ENCODE data around the gene NELL2. TPM values are rescaled to one million over a fixed set of nuclear protein-coding genes. Genes with fewer than 3 reads are reported as not detected.
"Not testable (repeated sequence)": the region's sequence is repeated elsewhere in the genome, so short reads cannot be mapped to it uniquely, and the experiment has no call there.

NELL2 gene
- polyA plus RNA-seq, 10 donors, result 0.55 to 12.3 (median 1.1) TPM

DNA sequence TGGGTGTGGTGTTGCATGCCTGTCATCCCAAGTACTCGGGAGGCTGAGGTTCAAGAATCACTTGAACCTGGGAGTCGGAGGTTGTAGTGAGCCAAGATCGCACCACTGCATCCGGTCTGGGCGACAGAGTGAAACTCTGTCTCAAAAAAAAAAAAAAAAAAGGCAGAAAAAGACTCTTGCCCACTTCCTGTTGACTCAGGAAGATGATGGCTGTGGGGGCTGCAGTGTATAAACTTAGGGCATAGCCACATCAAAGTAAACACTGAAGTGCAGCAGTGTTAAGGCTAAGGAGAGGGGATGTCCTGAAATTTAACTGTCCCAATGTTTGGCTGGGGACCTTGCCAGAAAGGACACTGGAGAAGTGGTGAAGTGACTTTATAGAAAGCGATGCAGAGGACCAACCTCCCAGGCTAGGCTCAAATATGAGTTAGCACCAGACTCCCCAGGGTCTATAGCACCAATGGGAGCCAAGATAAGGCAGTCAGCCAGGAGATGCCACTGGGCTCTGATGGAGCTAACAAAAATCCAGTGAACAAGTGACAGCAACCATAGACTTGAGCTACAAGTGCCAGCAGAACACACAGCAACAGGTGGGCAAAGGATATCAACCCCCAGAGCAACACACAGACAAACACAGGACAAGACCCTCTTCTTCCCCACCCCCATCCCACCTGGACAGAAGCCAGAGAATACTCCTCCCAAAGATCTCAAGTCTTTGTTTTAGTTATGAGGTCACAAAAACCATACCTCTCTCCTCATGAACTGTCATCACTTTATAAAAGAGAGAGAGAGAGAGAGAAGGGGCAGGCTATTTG is 28.0 kb downstream of the NELL2 start:
- DNase-seq, result no peak

DNA sequence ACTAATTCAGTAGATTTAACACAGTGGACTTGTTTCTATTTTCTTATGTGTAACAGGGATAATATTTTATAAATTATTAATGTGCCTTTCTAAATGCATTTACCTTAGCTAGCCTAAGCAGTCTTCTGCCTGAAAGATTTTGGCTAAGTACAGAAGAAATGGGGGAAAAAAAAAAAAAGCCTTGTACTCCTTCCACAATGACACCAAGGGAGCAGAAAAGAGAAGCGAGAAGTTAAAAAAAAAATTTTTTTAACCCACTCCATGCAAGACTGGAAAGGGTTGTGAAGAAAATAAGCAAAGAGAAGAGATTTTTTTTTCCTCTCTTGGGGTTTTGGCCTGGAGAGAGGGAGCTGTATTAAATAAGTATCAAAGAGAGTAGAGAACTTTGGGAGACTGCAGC is 28.7 kb downstream of the NELL2 start:
- no peak for DNase-seq

DNA sequence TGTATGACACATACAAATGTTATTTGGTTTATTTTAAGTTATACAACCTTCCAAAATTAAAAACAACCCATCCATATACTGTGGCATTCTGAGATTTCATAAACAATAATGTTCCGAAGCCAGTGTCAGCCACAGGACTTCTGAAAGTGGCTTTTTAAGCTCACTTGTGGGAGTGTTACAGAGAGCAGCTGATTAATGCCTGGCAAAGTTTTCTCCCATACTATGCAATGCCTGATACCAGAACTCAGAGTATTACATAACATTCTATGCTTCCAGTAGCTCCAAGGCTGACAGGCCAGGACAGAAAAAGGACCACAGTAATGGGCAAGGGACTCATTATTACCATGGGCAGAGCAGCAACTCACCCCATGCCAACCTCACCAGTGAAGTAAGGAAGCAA is 29.3 kb downstream of the NELL2 start:
- DNase-seq, result no peak

DNA sequence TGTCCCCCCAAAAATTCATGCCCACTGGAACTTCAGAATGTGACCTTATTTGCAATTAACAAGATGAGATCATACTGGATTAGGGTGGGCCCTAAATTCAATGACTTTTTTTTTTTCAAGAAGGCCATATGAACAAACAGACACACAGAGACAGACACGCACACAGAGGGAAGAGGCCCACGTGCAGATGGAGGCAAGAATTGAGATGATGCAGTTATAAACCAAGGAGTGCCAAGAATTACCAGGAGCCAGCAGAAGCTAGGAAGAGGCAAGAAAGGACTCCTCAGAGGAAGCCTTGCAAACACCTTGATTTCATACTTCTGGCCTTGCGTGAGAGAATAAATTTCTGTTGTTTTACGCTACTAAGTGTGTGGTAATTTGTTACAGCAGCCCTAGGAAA is 33.4 kb downstream of the NELL2 start:
- no peak for DNase-seq

DNA sequence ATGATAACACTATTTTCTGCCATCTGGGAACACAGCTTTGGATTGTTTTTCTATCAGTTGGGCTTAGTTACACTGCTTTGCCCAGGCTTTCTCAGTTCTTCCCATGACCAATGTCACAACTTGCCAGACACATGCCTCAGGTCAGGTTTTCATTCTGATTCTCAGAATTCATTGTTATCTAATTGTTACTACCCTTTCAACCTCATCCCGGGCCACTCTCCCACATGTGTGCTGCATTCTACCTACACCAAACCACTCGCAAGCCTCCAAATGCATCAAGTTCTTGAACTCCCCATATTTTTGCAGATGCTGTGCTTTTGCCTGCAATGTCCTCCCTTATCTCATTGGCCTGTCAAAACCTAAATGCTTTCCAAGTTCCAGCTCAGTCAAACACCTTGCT is 36.3 kb downstream of the NELL2 start:
- DNase-seq, result no peak

DNA sequence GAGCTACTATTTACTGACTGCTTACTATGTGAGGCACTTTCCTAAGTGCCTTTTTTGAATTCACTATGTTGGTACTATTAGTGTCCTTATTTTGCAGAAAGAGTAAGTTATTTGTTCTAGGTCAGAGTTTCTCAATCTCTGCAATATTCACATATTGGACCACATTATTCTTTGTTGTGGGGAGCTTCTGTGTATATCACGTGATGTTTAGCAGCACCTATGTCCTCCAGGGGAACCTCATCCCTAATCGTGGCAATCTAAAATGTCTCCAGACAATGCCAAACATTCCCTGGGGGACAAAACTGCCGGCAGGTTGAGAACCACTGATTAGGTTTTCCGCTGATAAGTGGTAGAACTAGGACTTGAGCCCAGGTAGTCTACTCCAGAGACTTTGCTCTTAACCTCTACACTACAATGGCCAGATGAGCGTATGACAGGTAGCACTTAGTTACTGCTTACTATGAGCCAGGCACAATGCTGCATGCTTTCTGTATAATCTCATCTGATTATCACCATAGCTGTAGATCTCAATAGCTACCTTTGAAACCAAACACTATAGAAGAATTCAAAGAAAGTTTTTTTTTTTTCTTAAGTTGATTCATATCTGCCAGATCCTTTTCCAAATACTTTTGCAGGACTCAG is 38.9 kb downstream of the NELL2 start:
- no peak for DNase-seq

DNA sequence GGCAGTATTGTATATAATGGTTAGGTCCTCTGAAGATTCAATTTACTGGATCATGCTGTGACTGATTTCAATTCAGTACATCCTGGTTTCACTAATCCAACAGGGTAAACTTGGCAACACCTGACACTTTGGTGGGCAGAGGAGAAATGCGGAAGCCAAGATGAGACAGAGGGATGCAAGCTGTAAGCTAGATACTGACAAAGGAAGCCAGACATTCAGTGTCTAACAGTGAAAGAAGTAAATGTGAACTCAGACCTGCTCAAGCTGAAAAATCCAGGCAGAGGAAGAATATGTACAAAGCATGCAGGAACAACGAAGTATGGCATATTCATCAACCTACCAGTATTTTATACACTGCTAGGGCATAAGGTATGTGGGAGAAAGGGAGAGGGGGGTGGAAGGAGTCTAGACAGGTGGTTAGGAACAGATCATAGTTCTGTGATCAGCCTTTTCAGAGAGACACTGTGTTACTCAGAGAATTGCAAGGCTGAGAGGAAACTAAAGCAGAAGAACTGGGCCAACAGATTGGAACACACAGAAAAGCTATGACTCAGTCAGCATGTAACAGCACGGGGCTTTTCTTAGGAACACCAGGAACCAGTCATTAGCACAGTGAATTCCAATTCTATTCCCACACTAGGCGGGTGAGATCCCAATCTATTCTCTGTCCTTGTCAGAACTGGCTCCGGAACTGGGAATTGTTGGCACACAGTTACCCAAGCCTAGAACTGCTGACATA is 40.3 kb downstream of the NELL2 start:
- peak in 1 of 3 donors; percentile 5 for DNase-seq

DNA sequence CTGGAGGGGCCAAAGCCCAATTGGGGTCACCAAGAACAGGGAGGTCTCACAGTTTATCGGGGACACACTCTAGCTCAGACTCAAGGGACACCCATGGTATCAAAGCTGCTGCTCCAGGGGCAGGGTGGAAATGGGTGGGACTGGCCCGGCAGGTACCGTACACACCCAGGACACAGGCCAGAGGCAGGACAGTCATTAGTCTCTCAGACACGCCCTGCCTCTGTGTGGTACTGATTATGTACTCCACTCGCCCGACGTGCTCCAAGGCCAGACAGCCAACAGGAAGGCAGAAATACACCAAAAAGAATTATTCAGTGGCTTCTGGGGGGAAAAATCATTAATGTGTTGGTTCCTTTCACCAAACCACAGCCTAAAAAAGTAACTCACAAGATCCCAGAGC is 41.1 kb downstream of the NELL2 start:
- not testable (repeated sequence) for DNase-seq

DNA sequence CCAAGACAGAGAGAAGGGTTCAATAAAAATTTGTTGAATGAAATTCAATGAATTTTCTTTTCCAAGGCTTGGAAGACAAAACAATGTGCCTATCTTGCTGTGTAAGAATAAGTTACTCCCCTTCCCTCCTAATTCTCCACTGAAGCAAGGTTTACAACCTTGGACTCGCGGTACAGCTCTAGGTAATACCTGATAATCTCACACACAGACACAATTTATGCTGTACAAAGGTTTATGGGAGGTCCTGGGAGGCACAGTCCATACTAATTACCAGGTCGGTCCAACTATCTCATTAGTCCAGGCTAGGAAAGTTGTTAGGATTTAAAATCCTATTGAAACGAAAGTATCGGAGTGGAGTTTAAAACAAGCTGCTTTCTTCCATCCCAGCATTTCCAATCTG is 42.6 kb downstream of the NELL2 start:
- DNase-seq, result no peak

DNA sequence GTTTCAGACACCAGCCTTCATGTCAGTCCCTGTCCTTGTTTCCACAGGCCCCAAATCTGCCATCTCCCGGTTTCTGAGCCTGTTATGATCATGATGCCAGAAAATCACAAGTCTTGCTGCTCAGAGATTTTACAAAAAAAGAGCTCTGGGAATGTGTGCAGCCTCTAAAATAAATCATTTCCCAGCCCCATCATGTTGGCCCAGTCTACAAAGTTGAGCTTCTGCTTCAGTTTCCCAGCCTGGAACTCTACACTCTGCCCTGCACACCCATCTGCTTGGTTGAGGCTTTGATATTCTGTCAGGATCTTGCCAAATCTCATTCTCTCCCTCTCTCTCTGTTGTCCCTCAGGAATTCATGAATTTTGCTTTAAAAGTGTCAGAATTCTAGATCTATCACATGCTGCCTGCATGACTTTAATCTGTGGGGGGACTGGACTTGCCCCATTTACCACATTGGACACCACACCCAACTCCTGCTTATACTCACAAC is 45.5 kb downstream of the NELL2 start:
- DNase-seq, result no peak

DNA sequence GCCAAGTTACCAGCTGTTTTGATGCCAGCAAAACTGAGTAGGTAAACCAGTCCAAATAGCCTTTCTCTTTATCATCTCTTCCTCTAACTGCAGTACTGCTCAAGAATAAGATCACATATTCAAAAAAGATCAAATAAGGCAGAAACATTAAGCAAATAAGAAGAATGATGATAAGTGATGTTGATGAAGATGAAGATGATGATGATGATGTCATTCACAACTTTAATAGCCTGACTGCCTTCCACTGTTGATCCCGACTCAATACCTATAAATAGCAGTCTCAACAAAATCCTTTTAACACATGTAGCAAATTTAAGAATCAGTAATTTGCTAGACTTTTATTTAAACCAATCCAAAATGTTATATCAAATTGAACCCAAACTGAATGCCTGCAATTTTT is 47.1 kb downstream of the NELL2 start:
- no peak for DNase-seq

DNA sequence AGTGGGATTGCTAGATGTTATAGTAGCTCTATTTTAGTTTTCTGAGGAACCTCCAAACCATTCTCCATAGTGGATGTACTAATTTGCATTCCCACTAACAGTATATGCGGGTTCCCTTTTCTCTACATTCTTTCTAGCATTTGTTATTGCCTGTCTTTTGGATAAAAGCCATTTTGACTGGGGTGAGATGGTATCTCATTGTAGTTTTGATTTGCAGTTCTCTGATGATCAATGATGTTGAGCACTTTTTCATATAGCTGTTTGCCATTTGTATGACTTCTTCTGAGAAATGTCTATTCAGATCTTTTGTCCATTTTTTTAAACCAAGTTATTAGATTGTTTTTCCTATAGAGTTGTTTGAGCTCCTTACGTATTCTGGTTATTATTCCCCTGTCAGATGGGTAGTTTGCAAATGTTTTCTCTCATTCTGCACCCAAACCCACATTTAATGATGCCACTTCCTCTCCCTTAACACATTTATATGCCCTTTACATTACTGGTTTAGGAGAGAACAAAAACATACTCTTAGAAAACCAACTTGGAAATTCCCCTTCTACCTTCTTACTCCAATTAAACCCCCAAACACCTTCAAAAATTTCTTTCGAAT is 48.2 kb downstream of the NELL2 start:
- no peak for DNase-seq

DNA sequence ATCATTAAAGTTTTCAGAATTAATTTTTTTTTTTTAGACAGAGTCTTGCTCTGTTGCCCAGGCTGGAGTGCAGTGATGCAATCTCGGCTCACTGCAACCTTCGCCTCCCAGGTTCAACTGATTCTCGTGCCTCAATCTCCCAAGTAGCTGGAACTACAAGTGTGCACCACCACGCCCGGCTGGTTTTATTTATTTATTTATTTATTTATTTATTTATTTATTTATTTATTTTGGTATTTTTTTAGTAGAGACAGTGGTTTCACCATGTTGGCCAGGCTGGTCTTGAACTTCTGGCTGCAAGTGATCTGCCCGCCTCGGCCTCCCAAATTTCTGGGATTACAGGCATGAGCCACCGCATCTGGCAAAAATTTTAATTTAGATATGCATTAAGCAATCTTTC is 54.4 kb downstream of the NELL2 start:
- not testable (repeated sequence) for DNase-seq

DNA sequence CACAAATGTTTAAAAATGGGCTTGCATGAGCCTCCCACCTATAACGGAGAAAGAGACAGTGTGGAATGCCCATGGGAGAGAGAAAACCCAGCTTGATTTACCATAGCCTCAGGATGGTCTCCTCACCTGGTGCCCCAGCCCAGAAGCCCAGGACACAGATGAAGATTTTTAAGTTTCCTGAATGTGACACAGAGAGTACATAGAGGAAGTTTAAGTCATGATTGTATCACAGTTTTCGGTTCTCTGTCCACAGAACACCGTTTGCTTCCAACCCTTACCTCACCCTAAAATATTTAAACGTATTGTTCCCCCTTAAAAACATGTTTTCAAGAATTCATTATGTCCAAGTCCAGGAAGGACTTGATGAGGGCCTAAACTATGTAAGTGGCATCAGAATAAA is 56.2 kb downstream of the NELL2 start:
- DNase-seq, result no peak

DNA sequence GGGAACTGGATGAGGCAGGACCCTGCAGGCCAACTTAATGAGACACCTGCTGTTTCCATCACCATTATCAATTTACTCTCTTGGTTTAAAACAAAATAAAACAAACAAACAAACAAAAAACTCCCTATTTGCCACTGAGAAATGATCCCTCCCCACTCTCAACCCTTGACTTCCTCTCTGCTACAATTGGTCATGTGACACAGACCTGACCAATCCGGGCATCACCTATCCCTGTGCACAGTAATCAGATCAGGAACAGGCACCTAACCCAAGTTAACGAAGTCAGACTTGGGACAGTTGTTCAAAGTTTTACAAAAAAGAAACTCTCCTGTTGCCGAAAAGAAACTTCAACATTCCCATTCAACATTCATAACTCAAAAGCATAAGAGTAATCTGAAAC is 58.4 kb downstream of the NELL2 start:
- no peak for DNase-seq

DNA sequence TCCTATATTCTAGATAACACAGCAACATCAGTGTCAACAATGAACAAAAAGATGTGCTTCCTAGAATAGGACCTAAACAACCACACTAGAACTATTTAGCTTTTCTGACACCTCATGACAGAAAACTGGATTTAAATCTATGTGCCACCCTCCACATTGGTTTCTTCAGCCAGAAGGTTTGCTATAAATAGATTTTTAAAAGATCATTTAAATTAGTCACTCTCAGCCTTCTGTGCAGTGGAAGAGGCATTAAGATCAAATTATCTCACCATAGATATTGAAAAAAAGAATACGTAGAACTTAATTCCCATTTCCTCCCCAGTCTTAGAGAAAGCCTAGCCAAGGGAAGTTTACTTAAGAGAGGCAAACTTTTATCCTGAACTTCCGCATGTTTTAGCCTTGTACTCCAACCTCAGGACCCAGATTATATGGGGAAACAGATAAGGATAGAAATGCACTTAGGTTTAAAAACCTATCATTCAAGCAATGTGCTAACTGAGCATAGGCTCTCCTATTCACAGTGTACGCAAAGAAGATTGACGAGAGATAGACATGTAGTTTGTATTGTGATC is 59.6 kb downstream of the NELL2 start:
- DNase-seq, result no peak

DNA sequence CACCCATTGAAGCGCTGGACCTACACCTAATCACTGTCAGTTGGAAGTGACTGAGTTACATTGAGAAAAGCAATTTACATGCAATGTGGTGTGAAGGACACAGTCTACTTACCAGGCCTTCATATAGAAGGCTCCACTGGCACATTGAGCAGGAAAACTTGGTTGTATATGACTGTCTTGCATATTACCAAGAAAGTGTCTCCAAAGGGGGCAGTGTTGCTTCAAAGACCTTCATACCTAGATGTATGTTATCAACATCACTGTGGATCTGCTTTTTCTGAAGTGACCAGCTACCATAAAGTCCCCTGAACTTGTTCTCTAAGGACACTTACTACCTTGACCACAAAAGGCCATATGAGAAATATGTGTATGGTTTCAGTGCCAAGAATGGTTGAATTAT is 64.1 kb downstream of the NELL2 start:
- no peak for DNase-seq

DNA sequence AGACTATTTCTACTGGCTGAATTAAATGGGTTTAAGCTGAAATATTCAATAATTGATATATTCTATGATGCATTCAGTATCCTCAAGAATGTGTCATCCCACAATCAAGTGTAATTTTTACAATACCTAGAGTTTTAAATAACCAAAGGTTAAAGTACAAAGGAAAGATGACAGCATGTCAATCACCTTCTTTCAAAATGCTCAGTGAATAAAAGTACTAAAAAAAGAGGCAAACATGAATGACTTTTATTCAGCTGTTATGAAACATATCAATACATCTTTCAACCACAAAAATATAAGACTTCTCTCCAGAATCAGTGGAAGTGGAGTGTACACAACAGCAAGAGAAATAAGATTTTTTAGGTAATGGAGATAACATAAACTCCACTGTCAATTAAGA is 72.0 kb downstream of the NELL2 start:
- no peak for DNase-seq

DNA sequence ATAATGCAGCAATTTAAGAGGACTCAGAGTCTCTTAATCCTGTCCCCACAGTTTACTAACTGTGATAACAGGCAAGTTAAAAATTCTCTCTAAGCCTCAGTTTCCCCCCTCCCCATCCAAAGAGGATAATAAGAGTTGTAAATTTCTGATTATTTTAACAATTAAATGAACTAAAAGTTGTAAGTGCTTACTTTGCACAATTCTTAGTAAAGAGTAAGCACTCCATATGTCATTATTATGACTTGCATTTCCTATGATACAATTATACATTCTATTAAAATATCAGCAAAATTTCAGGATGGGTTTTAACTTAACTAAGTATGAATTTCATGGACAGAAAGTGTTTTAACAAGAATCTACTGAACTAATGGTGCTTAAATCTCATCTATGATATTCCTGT is 80.1 kb downstream of the NELL2 start:
- no peak for DNase-seq

DNA sequence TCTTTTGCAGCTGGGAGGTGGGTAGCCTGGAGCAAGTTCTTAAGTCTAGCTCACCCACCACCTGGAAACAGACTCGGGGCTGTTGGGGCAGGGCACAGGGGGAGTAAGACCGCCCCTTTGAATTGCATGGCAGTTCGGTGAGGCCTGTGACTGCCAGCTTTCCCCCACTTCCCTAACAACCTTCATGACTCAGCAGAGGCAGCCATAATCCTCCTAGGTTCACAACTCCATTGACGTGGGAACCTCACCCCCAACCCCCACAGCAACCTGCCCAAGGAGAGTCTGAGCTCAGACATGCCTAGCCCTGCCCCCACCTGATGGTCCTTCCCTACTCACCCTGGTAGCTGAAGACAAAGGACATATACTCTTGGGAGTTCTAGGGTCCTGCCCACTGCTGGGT is 87.4 kb downstream of the NELL2 start:
- DNase-seq, result no peak

DNA sequence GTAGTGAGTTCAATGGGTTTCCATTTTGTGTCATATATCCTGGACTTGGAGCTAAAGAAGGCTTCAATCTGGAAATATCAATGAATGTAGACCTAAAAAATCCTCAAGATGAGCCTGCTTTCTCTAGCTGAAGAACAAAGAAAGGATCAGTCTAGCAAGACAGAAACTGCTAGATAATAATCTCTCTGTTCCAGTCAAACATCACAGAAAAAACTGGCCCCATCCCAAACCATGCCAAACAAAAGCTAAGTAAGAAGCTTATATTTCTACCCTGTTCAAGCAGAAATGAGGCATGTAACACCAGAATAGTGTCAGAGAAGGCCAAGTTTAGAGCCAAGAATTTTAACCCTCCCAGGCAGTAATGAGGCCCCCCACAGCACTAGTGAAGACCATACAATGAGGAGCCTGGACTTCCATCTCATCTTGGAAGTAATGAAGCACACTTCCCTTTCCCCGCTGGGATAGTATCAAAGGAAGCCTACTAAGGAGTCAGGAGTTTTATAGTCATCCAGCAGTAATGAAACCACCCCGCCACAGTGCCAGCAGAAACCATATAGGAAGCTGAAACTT is 95.8 kb downstream of the NELL2 start:
- no peak for DNase-seq

DNA sequence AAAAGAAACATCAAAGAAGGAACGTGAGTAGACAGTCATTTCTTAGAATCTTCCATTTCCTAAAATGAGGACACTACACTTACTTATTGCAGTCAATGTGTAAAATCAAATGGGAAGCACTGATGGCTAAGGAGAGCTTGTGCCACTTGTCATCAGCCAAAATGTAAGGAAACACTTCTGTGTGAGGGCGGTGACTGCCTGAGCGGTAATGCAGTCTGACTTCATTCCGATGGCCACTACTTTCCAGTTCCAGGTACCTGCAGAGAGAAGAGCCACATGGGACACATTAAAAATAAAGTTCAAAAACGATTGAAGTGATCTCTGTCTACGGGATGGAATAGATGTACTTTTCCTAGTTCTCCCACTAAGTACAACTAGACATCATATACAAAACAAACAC is 96.3 kb downstream of the NELL2 start:
- no peak for DNase-seq

All from muscle of back (tissue), 11 donors.